Heart left ventricle (tissue), 16 donors: ENCODE results near the gene GDF2. TPM values are rescaled to one million over a fixed set of nuclear protein-coding genes. Genes with fewer than 3 reads are reported as not detected.

Source experiments
- ATAC-seq, 4 donors: fragments of 200-7000 bp; cut with Tn5 transposase; one replicate each; pipeline ENCODE4 v1.9.1; 2020 to 2022; ENCODE audit warnings: moderate library complexity in 4 of 4, mild to moderate bottlenecking in 3 of 4, moderate number of reproducible peaks in 1 of 4
- DNase-seq, 5 donors: peaks; one replicate each; pipeline ENCODE4 v3.0.0-alpha.2; 2020
- H3K27ac ChIP-seq, 12 donors: fragments of 200-600 bp; sonication (generic) in 4 of 12; one replicate each; pipeline versions ENCODE4 v1.5.0 to v1.8.0; 2016 to 2022; ENCODE audit warnings: mild to moderate bottlenecking in 2 of 12
- H3K27me3 ChIP-seq, 9 donors: fragments of 200-600 bp; sonication (generic) in 2 of 9; one replicate each; pipeline versions ENCODE4 v1.5.1 to v1.8.0; 2016 to 2022; ENCODE audit warnings: mild to moderate bottlenecking in 3 of 9
- H3K36me3 ChIP-seq, 9 donors: fragments of 200-600 bp; sonication (generic) in 2 of 9; one replicate each; pipeline versions ENCODE4 v1.5.0 to v1.8.0; 2018 to 2022; ENCODE audit warnings: mild to moderate bottlenecking in 2 of 9
- H3K4me1 ChIP-seq, 12 donors: fragments of 200-600 bp; sonication (generic) in 4 of 12; one replicate each; pipeline versions ENCODE4 v1.5.0 to v1.8.0; 2016 to 2022; ENCODE audit warnings: mild to moderate bottlenecking in 3 of 12
- H3K4me3 ChIP-seq, 12 donors: fragments of 200-600 bp; sonication (generic) in 4 of 12; one replicate each; pipeline versions ENCODE4 v1.5.0 to v1.8.0; 2017 to 2022; ENCODE audit warnings: mild to moderate bottlenecking in 9 of 12, moderate library complexity in 4 of 12
- H3K9me3 ChIP-seq, 12 donors: fragments of 200-600 bp; sonication (generic) in 4 of 12; one replicate each; pipeline versions ENCODE4 v1.5.0 to v1.8.0; 2016 to 2022; ENCODE audit warnings: mild to moderate bottlenecking in 1 of 12
- CTCF ChIP-seq, 12 donors: fragments of 200-600 bp; sonication (generic) in 4 of 12; IDR thresholded peaks; one replicate each; pipeline versions ENCODE4 v1.5.0 to v1.8.0; 2018 to 2022; ENCODE audit warnings: antibody characterized with exemption in 12 of 12, mild to moderate bottlenecking in 5 of 12
- POLR2A ChIP-seq, 2 donors: fragments of 450-650 bp; IDR thresholded peaks; one replicate each; pipeline ENCODE4 v1.6.1; 2017; ENCODE audit warnings: antibody characterized with exemption in 2 of 2, mild to moderate bottlenecking in 2 of 2, moderate library complexity in 2 of 2
- WGBS, 4 donors: extraction: QIAGEN DNeasy Blood & Tissue Kit in 2 of 4; methylation state at CpG; one replicate each; pipeline versions ENCODE4 v1.1.5 to v1.1.7; 2013 to 2018; 5-methylcytosine and 5-hydroxymethylcytosine counted together
- intact Hi-C, 10 donors: fragments of 100-400 bp; cut with DNase I; formaldehyde crosslinking; loops; one replicate each; pipeline versions ENCODE4 v1.11.1 to v1.14.2; 2022
- polyA plus RNA-seq, 2 donors: library from polyadenylated mRNA; stranded (reverse); fragments of 200-250 nt; gene quantifications; one replicate each; pipeline ENCODE4 v1.2.3, GENCODE V29; 2013
- total RNA-seq, 9 donors: library from RNA; depleted of rRNA in 2 of 9; stranded (reverse); fragments of >200 nt in 2 of 9; fragmentation: NEBNext Ultra II Directional in 3 of 9; extraction: Animal tissue kit (Norgen Biotek cat#: 25700) in 3 of 9; gene quantifications; one replicate each; pipeline versions ENCODE4 v1.1.0 to v1.2.4, GENCODE V29; 2016 to 2023
- donor health status: ischemic (EF 13 %, LVEDD 7.1; RV severe dilation, severe dysfunction).
- donor health status: healthy with polysubstance abuse.
- donor health status: DM: no; HTN: yes; CAD: no.
- donor health status: DM: no; HTN: no; CAD: no.
- donor health status: ischemic (EF 25% LVEDD 6.9; RV normal size, moderate dysfunction).
- donor health status: ischemic (EF 25% LVEDD 5.7; RV mildly dilated, moderate dysfunction).
- donor health status: healthy.
- donor health status: DM: yes; HTN: yes; CAD: no.
- donor health status: ischemic (EF 35%, LVEDD 5.7; RV mildly dilated, moderate dysfunction).
- donor health status: nonischemic (EF 11% LVEDD 7.7; RV severe dilation, severe dysfunction).
- donor health status: DM: yes; HTN: yes; CAD: no.
- donor health status: PGD.
- donor health status: ischemic (EF 29% LVEDD 5.4; RV normal size, mild dysfunction).
- donor health status: nonischemic (EF 23%, LVEDD 6.1; RV moderate dilation, normal function).

The GDF2 gene
- total and polyA plus RNA-seq, 11 donors = not detected

- Histone ChIP-seq H3K27me3 (no peaks in the 10 kb centered on the region), H3K9me3 (no peaks in the 10 kb centered on the region), H3K27ac (no peak overlapping the region), H3K36me3 (no peaks in the 10 kb centered on the region), H3K4me3 (no peak overlapping the region), H3K4me1 (peaks cover 0 to 10% (median 3%) of the 10 kb centered on the region in 12 donors)
- TF ChIP-seq POLR2A (IDR thresholded peaks at IDR 0.05) (no peak), CTCF (IDR thresholded peaks at IDR 0.05) (no peak)
- ATAC-seq (no peak), DNase-seq (no peak)
- intact Hi-C loops = loop anchor here in 1 of 10 donors (5.0 kb wide), 1 partner anchor 52 kb away; no protein-coding TSS in a partner anchor
- 73 to 76% (median 73%) methylated on average over 8 of the region's 8 CpGs for WGBS, 4 donors
Observed at GRCh38 chr10:47285381-47286115, 36.7 kb upstream of the GDF2 start.

- Histone ChIP-seq H3K4me1 (peaks cover 0 to 10% (median 3%) of the 10 kb centered on the region in 12 donors), H3K4me3 (no peak overlapping the region), H3K36me3 (no peaks in the 10 kb centered on the region), H3K9me3 (no peaks in the 10 kb centered on the region), H3K27me3 (no peaks in the 10 kb centered on the region), H3K27ac (no peak overlapping the region)
- ATAC-seq (no peak), DNase-seq (no peak)
- WGBS, 4 donors = 89 to 92% (median 90%) methylated on average over 4 of the region's 4 CpGs
- no peak for TF ChIP-seq CTCF (IDR thresholded peaks at IDR 0.05)
- TF ChIP-seq POLR2A (IDR thresholded peaks at IDR 0.05) = no peak
- intact Hi-C loops = loop anchor here in 1 of 10 donors (5.0 kb wide), 1 partner anchor 51 kb away; no protein-coding TSS in a partner anchor
Observed at GRCh38 chr10:47286116-47286505, 36.1 kb upstream of the GDF2 start.

DNA sequence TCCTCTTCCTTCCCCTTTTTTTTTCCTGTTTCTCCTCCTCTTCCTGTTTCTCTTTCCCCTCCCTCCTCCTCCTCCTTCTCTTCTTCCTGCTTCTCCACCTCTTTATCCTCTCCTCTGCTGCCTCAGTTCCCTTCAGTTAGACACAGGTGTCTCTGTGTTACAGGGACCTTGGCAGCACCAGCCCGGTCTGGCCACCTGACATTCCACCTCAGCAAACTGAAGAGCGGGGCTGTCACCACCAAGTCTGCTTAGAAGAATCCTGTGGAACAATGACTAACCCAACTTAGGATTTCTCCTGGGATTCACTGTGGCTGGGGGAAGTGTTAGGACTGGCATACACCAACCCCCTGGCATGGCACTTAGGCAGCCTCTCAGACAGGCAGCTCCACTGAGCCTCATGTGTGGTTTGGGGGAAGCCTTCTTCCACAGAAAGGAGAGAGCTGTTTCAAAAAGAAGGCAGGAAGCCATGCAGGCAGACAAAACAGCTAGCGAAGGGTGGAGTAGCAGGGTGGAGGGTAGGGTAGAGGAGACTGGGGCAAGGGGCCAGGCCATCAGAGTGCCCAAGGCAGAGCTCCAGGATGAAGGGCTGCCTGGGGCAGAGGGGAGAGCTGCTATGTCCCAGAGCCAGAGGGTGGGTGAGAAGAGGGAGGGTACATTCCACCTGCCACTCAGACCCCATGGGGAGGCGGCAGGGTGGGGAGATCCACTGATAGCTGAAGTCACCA is 35.5 kb upstream of the GDF2 start:
- no peaks in the 10 kb centered on the region for H3K36me3 ChIP-seq
- H3K27ac ChIP-seq = peak overlapping the region in 3 of 12 donors; percentile 38 to 67 (median 48)
- H3K27me3 ChIP-seq = no peaks in the 10 kb centered on the region
- H3K4me1 ChIP-seq = peaks cover 0 to 10% (median 3%) of the 10 kb centered on the region in 12 donors
- DNase-seq (no peak), ATAC-seq (peak; percentile 19 to 38 (median 30))
- no peak overlapping the region for H3K4me3 ChIP-seq
- no peak for TF ChIP-seq POLR2A (IDR thresholded peaks at IDR 0.05)
- TF ChIP-seq CTCF (IDR thresholded peaks at IDR 0.05) = no peak
- 60 to 70% (median 63%) methylated on average over 4 of the region's 4 CpGs for WGBS, 4 donors
- no peaks in the 10 kb centered on the region for H3K9me3 ChIP-seq
- intact Hi-C loops = loop anchor here in 1 of 10 donors (5.0 kb wide), 1 partner anchor 51 kb away; no protein-coding TSS in a partner anchor

DNA sequence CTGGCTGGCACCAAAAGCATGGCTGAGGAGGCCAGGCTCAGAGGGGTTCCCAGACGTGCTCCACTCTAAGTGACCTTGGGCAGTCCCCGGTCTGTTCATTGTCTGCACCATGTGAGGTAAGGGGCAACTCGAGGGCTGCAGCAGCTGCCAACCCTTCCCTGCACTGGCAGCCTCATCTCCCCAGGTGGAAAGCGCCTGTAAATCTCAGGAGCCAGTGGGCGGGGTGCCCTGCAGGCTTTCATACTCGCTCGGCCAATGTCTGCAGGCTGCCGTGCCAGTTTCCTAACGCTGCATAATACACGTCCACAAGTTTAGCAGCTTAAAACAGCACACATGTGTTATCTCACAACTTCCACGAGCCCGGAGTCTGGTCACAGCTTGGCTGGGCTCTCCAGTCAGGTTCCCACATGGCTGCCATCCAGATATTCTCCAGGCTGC is 34.9 kb upstream of the GDF2 start:
- Histone ChIP-seq H3K4me1 (peaks cover 0 to 10% (median 3%) of the 10 kb centered on the region in 12 donors), H3K4me3 (no peak overlapping the region), H3K36me3 (no peaks in the 10 kb centered on the region), H3K27ac (peak overlapping the region in 4 of 12 donors; percentile 34 to 67 (median 43)), H3K27me3 (no peaks in the 10 kb centered on the region), H3K9me3 (no peaks in the 10 kb centered on the region)
- TF ChIP-seq POLR2A (IDR thresholded peaks at IDR 0.05) = no peak
- no peak for TF ChIP-seq CTCF (IDR thresholded peaks at IDR 0.05)
- 31 to 46% (median 36%) methylated on average over 12 of the region's 12 CpGs for WGBS, 4 donors
- intact Hi-C loops = loop anchor here in 1 of 10 donors (5.0 kb wide), 1 partner anchor 50 kb away; no protein-coding TSS in a partner anchor
- ATAC-seq = peak; percentile 83 to 89 (median 85)
- peak in 4 of 5 donors; percentile 51 to 87 (median 59) for DNase-seq
